GM18870 (cell line): ENCODE data around the gene TNFAIP2.

Experiments used
- ATAC-seq: cut with Tn5 transposase; IDR thresholded peaks from one replicate; pipeline ENCODE4 v1.9.1; 2021; ENCODE audit warnings: moderate library complexity; ENCODE audit not compliant: unreplicated experiment

Gene TNFAIP2

DNA sequence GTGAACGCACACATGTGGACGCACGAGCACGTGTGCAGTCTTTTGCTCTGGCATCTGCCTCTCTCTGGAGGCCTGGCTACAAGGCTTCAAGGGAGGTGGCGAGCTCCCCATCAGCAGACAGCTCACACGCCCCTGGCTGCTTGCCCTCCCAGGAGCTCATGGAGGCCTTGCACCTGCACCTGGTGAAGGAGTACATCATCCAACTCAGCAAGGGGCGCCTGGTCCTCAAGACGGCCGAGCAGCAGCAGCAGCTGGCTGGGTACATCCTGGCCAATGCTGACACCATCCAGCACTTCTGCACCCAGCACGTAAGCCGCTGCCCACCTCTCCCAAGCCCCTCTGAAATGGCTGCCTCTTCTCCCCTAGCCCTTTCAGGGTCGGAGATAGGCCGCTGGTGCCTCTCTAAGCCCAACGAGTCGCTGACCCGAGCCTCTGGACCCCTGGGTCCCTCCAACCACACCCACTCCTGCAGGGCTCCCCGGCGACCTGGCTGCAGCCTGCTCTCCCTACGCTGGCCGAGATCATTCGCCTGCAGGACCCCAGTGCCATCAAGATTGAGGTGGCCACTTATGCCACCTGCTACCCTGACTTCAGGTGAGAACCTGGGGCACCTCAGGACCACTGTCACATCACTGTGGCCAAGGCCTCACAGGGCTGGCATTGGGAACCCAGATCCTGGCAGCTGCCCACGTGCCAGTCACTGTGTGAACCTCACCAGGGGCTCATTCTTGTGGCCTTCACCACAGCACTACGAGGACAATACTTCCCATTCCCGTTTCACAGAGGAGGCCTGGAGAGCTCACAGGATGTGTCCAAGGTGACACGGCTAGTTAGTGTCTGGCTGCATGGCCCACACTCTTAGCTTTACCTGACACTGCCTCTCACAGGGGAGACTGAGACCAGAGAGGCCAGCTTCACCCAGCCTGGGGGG, 10.2 kb downstream of the TNFAIP2 start:
- no peak for ATAC-seq

DNA sequence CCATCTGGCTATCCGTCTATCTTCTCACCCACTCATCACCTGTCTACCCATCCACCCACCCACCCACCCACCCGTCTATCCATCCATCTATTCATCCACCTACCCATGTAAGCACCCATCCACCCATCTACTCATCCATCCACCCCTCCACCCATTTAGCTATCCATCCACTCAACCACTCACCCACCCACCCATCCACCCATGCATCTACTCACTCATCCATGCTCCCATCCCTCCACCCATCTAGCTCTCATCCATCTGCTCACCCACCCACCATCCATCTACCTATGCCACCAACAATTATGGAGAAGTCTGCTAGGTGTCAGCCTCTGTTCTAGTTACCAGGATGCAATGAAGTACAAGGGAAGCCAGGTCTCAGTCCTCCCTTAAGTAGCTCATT, 11.1 kb downstream of the TNFAIP2 start:
- ATAC-seq, result no peak

- ATAC-seq, result no peak
Observed at GRCh38 chr14:103134919-103135318, 11.7 kb downstream of the TNFAIP2 start.

DNA sequence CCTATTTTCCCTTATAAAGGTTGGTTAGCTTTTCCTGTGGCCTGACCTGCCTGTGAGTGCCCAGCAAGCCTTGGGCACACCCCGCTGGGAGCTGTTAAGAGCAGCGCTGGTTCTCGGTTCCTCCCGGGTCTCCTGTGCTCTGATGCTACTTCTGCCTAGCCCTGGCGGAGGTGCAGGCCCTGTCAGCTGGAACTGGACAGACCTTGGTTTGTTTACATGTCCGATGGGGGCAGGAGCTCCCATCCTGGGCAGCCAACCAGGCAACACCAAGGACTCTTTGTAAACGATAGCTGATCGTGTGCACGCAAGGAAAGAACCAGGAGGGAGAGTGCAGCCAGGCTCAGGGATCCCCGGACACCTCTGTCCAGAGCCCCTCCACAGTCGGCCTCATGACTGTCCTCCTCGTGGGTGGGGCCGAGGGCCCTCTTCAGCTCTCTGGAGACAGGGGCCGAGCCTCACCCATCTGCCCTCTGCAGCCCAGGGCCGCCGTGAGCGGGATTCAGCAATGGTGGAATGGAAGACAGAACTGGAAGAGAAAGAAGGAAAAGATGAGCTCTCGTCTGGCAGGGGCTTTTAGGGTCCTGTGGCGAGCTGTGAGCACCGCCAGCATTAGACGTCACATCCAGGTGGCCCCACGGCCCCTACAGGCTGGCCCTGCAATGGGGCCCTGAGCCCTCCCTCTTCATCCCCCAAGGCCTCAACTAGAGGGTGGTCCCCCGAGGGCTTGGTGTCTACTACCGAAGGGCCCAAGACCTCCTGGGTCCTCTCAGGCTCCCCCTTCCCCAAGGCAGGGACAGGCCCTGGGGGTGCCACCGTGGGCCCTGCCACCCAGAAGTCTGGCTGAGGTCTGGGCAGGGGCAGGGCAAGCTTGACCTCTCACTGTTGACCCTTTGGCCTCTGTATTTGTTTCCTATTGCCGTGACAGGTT, 12.3 kb downstream of the TNFAIP2 start:
- no peak for ATAC-seq

DNA sequence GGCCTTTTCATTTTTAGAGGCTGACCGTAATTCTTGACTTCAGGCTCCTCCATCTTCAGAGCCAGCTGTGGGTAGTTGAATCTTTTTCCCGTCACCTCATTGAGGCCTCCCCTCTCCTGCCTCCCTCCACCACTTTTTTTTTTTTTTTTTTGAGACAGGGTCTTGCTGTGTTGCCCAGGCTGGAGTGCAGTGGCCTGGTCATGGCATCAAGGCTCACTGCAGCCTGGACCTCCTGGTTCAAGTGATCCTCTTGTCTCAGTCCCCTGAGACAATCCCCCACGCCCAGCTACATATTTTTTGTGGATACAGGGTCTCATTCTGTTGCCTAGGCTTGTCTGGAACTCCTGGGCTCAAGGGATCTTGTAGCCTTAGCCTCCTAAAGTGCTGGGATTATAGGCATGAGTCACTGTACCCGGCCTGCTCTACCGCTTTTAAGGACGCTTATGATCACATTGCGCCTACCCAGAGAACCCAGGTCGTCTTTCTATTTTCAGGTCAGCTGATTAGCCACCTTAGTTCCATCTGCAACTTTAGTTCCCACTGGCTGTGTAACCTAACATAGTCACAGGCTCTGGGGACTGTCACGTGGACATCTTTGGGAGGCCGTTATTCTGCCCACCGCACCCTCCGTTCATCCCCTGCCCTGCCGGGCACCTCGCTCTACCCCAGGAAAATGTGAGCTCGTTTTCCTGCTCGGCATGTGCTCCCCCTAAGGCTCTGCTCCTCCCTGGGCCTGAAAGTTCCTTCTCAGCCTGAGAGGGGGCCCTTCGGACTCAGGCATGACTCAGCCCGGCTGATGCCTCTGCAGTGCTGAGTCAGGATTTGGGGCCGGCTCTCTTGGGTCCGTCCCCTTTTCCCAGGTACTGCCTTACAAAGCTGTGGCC, 13.4 kb downstream of the TNFAIP2 start:
- no peak for ATAC-seq

DNA sequence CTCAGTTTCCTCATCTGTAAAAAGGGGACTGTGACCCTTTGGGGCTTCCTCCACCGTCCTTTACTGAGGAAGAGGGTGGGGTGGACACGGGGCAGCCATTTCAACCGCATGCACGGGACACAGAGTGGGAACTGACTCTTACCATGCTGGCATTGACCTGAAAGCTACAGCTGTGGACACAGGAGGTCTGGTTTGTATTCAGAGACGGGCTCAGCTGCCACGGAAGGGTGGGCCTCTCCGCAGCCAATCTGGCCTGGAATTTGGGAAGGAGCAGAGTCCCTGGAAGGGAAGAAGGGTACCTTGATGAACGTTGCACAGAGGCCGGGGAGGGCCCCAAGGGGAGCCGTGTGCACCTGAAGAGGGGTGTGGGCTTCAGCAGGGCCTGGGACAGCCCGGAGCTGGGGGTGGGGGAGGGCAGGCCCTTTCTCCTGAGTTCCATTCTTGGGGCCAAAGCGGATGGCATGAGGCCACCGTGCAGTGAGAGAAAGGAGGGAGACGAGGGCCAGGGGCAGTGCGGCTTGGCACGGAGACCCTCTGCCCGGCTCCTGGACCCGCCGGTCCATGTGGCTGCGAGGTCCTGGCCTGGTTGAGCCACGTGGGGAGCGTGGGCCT, 14.5 kb downstream of the TNFAIP2 start:
- no peak for ATAC-seq

DNA sequence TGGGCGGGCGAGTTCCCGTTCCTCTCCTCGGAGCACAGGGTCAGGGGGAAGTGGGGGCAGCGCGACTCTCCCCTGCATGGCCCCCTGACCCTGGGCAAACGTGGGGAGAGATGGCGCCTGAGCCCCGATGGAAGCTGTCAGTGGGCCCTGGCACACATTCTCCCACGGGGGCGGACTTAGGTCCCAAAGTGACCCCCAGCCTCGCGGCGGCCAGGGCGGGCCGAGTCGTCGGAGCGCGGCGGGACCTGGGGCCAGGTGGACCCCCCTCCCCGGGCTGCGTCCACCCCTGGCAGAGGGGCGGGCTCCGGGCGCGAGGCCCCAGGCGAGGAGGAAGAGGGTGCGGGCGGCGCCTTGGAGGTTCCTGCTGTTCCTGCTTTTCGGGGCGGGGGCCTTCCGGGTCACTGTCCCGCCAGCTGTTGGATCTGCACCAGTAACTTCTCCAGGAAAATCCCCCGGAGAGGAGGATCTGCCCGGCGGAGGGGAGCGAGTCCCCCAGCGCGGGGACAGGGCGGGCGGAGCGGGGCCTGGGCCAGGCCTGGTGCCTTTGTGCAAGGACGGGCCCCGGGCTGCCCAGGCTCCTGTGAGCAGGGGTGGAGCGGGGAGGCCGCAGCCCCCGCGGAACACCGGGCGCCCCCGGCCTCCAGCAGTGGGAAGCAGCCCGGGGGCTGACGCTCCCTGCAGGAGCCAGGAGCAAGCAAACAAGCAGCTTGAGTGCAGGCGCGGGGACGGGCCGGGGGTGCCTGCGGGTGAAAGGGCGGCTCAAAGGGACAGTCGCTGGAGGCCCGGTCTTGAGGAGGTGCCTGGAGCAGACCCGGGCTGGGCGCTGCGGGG, 15.3 kb downstream of the TNFAIP2 start:
- no peak for ATAC-seq

DNA sequence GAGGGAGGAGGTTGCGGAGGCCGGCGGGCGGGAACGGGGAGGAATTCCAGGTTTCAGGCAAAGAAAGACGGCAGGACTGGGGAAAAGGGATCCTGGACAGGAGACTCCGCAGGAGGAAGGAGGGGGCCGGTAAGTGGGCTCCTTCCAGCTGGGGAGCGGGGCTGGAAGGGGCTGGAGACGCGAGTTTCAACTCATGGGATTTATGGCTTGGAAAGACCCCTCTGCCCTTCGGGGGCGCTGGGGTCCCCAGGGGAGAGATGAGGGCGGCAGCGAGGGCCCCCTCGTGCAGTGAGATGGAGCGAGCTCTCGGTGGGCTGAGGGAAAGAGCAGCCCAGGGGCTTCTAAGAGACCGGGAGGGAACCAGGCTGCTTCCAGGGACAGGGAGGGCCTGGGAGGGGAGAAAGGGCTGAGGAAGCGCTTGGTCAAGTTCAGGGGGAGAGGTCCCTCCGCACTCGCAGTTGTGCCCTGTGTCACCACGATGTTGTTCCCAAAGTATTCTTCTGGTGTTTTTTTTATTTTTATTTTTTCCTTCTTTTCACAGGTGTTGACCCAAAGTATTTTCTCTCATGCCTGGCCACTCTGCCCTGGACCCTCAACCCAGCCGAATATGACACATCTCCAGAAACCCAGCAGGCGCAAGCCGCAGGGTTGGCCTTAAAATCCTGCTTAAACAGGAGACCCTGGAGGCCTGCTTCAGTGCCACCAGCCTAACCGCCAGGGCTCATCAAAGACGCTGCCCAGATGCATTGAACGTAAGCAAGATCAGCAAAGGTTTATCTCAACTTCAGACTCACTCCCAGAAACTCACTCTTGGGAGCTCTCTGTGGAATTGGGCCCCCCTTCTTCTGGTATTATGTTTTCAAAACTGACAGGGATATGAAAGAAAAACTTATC, 16.1 kb downstream of the TNFAIP2 start:
- ATAC-seq, result no peak

GRCh38 chr14:103140316-103141109, 17.3 kb downstream of the TNFAIP2 start:
- peak; percentile 43 for ATAC-seq

DNA sequence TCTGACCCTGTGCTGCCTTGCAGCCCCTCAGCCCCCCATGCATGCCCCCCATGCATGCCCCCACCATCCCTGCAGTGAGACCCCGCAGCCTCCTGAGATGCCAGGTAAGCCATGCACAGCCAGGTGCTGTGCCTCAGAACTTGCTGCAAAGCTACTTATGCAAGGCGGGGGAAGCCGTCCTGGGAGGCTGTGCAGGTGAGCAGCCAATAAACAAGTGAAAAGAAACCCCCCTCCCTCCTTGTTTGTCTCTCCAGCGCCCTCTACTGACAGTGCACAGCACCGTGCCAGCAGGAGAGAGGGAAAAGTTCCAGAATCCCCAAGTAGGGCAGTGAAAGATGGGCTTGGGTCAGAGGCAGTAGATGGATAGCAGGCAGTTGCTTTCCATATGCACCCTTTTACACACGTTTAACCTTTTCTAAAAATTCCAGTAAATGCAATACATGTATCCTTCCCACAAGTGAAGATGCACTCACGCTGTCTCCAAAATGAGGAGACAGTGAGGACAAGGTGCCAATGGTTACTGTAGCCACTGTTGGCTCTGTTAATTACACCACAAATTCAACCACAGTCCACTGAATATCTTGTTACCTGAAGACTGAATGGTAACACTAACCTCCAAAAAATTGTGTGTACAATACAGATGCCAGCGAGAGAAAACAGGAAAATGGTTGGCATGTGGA, 18.0 kb downstream of the TNFAIP2 start:
- ATAC-seq, result peak; percentile 14

GRCh38 chr14:103142026-103142425, 18.8 kb downstream of the TNFAIP2 start:
- ATAC-seq, result no peak

DNA sequence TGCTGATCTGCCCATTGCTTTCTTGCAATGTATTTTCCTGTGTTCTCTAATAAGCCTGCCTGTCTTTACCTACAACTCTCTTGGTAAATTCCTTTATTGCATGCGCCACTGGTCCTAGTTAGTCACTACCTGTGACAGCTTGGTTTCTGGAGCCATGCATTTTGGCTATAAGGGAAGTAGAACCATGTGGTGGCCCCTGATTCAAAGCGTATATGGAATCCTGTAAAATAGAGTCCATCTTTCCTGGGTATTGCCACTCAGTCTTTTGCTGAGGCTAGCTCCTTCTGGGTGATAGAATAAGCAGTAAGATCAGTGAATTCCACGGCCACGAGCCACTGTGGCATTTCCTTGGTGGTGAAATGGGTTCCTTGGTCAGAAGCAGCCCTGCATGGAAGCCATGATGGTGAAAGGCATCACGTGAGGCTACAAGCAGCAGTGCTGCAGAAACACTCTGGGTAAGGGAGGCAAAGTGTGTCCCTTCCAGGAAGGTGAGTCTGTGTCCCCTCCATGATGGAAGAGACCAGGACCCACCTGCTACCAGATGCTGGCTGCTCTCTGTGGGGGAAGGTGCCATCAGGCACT, 19.6 kb downstream of the TNFAIP2 start:
- no peak for ATAC-seq

- ATAC-seq, result no peak
Observed at GRCh38 chr14:103143506-103143905, 20.2 kb downstream of the TNFAIP2 start.

DNA sequence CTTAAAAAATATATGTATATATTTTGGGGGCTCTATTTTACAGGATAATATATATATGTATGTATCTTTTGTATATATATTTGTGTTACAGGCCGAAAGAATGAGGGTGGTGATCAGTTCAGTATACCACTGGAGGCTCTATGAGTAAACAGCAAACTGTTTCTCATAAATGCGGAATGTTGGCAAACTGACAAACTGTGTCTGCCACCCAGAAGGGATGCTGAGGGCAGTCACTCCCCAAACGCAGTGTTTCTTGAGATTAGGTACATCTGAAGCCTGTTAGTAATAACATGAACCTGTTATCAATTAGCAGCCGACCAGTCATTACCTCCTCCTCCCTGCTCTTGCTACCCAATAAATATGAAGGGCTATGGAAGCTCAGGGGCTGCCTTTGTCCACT, 20.8 kb downstream of the TNFAIP2 start:
- no peak for ATAC-seq

GRCh38 chr14:103146141-103146709, 23.0 kb downstream of the TNFAIP2 start:
- ATAC-seq, result no peak
